GM21723 (cell line): ENCODE data around the gene C11orf16.
"Not testable (repeated sequence)": the region's sequence is repeated elsewhere in the genome, so short reads cannot be mapped to it uniquely, and the experiment has no call there.

Experiments used
- ATAC-seq: cut with Tn5 transposase; IDR thresholded peaks from one replicate; pipeline ENCODE4 v1.9.1; 2021; ENCODE audit warnings: mild to moderate bottlenecking, moderate library complexity; ENCODE audit not compliant: unreplicated experiment

Gene C11orf16

DNA sequence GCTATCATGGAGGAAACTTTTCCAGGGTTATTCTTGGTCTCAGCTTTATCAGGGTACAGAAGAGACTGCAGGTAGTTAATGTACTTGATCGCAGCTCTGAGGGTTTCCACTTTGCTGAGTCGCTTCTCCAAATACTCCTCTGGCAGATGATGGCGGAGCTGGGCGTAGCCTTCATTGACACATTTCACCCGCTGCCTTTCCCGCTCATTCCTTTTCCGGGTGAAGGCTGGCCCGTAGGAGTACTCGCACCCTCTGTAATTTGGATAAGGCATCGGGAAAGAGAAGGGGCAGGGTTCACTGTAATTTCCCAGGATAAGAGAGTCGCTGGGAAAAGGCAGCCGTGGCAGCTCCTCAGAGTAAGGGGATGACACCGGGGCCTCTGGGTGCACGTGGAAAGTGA is 4.9 kb upstream of the C11orf16 start:
- ATAC-seq, result no peak

DNA sequence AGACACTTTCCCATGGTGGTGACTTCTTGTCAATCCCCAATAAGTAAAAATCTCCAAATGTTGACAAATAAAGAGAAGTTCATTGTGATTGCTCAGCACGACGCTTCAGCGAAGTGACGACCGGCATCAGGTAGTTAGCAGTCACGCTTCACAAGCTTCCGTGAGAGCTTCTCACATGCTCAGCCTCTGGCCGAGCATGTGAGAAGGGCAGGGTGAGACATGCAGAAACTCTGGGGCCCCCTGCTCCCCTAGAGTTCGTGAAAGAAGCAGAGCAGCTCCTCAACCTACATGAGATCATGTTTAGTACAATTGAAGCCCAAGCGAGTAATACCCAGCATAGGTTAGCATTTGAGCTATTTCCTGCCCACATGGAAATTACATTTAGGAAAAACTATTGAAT is 4.4 kb upstream of the C11orf16 start:
- ATAC-seq, result peak; percentile 89

DNA sequence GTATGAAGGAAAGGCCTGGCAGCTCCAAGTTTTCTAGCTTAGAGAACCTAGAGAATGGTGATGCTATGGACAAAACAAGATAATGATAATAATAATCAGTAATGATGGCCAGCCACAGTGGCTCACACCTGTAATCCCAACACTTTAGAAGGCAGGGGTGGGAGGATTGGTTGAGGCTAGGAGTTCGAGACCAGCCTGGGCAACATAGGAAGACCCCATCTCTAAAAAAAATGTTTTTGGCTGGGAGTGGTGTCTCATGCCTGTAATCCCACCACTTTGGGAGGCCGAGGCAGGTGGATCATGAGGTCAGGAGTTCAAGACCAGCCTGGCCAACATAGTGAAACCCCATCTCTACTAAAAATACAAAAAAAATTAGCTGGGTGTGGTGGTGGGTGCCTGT is 3.0 kb upstream of the C11orf16 start:
- not testable (repeated sequence) for ATAC-seq

DNA sequence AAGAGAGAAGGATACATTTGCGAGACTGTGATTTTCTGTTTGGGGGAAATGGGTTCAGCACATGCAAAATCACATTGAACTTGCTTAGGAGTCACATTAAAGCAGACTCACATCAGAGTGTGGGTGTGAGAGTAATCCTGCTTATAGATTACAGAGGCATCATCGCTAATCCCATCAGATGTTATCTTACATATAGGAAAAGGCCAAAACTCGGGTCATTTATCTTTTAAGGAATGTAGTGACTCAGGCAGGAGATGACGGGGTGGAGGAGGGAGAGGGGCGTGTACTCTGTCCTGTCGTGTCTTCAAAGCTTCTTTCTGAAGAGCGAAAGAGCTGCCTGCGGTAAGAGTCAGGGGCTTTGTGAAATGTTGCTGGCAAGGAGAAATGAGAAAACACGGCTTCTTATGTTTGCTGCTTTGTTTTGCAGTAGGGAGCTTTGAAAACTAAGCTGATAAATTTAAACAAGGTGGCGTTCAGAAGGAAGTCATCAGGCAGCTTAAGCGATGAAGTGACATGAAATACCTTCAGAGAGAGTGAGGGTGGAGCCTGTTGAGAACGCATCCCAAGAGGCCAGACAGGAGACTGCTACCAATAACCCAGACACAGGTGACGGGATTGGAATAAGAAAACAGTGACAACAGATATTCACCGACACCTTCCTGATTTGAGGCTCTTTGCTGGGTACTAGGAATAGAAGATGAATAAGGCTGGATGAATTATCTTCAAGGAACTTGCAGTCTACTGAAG is 2.2 kb upstream of the C11orf16 start:
- no peak for ATAC-seq

DNA sequence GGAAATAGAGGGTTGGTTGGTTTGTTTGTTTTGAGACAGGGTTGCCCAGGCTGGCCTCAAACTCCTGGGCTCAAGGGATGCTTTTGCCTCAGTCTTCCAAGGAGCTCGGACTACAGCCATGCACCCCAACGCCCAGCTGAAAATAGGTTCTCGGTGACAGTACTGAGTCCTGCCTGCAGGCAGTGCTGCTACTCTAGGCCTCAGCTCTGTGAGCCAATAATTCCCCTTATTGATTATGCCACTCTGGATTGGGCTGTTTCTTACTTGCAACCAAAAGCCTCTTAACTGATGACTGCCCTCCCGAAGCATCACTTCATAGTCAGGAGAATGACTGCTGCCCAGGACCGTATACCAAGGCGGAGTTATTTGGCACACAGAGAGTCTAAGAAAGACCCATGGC is 1.2 kb upstream of the C11orf16 start:
- no peak for ATAC-seq

DNA sequence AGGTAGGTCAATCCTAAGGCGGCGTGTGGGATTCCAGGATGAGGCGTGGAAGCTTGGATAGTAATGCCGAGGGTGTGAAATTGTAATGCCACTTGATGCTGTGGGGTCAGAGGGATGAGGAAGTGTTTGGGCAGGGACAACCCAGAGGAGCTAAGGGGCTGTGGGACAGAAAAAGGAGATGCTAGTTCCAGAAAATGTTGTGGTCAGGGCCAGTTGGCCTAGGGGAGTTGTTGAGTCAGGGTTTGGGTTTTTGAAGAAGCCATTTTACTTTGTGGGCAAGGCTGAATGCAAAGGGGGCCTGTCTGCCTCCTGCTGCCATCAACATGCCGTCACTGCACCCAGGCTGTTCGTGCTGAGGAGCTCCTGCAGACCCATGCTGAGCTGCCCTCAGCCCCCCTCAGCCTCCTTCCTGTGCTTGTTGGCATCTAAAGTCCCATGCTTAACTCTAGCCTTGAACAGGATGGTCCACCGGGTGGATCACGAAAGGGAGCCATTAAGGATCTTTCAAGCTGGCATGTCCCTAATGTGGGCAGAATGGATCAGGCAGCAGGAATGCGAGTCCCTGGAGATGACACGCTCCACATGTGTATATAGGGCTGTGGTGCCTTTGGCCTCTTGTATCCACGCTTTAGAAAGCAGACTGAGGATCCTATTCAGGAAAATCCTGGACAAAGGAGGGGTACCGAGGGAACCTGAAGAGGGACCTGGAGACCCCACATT is 2.1 kb downstream of the C11orf16 start:
- no peak for ATAC-seq

- no peak for ATAC-seq
These were observed 3.6 kb downstream of the C11orf16 start for GRCh38 chr11:8928981-8929615.

- no peak for ATAC-seq
These were observed 4.5 kb downstream of the C11orf16 start for GRCh38 chr11:8928205-8928604.

DNA sequence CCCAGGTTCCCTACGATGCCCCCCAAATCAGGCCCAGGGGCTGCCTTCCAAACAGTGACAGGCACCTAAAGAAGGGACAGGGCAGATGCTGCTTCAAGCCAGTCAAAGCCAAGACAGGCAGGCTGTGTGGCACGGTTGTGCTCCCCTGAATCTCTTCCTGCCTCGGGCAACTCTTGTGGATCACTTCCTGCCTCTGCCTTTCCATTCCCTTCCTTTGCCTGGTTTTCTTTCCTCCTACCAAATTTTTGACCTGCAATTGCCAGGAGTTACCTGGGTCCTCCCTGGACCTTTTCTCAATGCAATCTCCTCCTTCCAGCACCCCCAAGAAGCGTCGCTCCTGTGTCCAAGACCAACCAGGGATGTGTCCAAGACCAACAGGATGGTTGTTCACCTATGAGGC is 5.5 kb downstream of the C11orf16 start:
- ATAC-seq, result no peak

DNA sequence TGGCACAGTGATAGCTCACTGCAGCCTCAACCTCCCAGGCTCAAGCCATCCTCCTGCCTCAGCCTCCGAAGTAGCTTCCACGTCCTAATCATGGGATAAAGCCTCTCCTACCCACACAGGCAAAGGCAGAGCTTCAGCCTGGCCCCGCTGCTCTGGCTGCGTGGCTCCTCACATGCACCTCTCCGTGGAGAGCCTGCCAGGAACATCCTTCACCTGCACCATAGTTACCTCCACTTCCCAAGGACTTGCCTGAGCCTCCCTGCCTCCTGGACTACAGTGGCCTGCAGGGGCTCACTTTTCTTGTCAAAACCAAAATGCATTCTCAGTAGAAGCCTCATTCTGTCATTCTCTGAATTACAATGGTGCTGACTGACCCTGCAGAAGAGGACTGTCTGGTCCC is 6.5 kb downstream of the C11orf16 start:
- ATAC-seq, result no peak

DNA sequence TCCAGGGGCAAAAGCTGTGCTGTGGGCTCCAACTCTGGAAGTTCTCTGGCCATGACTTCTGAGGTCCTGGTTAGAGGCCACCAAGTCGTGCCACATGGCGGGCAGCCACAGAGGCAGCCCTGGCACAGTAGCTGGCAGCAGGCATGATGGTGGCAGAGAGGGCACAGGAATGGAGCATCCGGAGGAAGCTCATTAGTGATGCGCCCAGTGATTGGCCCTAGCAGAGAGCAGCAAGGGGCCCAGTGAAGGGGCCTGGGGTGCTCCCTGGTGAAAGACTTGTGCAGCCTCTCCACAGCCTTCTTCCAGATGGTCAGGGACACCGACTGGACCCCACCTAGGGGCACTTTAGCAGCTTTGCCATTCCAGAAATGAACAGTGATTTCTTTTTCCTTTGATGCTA is 7.0 kb downstream of the C11orf16 start:
- no peak for ATAC-seq

GRCh38 chr11:8922691-8923090 is 10.1 kb downstream of the C11orf16 start:
- ATAC-seq, result no peak

GRCh38 chr11:8917157-8917825 is 15.5 kb downstream of the C11orf16 start:
- no peak for ATAC-seq

DNA sequence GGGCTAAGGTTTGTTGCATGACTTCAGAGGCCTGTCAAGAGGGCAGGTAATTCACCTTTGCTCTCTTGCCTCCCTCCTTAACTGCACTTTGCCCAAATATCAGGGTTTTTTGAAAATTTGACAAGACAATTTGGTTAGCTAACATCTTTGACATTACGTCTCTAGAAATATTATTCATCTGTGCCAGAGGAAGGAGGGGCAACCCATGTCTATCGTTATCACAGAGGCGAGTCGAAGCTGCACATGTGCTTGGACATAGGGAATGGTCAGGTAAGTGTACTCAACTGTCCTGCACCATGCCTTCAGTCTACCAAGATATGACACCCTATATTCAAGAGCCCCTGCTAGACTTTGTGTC is 18.1 kb downstream of the C11orf16 start:
- no peak for ATAC-seq

DNA sequence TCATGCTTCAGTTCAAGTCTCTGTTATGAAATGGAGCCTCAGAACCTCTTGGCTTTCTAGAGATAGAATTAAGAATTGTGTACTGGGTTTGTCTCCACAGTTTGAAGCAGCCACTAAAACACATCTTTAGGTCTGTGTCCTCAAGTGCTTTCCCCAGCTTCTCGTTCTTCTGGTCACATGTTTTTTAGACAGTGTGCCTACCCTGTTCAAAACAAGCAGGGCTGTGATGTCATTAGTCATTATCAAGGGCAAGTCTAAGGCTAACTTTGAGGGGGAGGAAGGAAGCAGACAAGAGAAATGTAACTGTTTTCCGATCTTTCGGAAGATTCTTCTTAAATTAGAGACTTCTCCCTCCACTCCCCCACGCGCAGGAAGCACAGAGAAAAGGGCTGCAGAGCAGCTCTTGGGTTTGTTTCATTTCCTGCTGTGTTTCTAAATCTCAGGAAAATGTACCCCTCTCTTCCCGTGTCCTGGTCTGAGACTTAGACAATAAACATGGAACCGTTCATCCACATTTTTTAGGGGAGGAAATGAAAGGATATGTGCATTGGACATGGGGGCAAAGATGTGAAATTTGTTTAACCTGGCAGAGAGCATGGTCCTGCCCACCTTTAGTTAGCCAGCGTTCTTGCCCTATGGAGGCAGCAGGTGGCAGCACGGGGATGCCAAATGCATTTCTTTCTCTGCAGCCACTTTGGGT is 18.6 kb downstream of the C11orf16 start:
- no peak for ATAC-seq

GRCh38 chr11:8911029-8911823 is 21.5 kb downstream of the C11orf16 start, which contains the start of gene AKIP1:
Gene AKIP1 (plus strand): TSS chr11:8911189. CDS start chr11:8911450, 261 bp downstream.
- peak; percentile 70 for ATAC-seq

DNA sequence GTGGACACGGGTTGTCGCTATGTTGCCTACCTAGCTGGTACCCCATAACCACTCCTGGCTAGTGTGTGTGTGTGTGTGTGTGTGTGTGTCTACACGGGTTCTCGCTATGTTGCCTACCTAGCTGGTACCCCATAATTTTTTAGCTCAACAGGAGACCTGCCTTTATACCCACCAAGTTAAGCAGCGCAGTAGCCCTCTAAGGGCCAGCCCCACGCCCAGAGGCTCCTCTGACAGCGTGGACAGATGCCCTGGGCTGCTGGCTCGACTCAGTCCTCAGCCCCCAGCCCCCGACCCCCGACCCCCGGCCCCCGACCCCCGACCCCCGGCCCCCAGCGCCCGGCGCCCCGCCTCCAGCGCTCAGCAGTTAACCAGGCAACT is 22.1 kb downstream of the C11orf16 start:
- peak; percentile 25 for ATAC-seq

DNA sequence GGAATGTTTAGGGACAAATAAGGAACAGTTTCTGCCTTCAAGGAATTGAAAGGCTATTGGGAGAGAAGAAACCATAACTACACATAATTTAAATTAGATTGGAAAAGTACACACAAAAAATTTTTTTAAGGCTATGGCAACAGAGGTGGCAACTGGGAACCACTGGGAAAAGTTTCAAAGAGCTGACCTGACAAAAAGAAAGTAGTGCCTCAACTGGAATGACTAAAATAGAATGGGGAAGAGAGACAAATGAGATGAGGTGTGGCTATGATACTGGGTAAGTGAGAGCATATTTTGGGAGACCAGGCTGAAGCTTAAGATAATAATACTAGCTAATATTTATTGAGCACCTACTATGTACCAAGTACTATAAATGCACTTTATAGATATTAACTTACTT is 24.6 kb downstream of the C11orf16 start:
- ATAC-seq, result no peak

DNA sequence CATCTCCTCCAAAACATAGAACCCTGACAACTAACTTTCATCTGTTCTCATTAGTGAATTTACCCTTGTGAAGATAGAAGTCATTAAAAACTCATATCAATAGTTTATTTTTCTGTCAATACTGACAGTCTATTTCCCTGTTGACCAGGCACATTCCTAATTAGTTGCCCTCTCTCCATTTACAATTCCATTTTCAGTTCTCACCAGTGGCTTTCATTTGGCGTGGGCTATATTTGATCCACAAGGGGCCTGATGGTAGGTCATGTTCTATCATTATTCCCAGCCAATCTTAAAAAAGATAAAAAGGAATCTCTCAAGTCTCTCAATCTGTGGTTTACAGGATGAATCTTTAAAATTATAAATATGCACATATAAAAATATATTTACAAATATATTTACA is 25.6 kb downstream of the C11orf16 start:
- no peak for ATAC-seq

GRCh38 chr11:8905528-8906165 is 27.1 kb downstream of the C11orf16 start:
- no peak for ATAC-seq
